Activated CD8-positive, alpha-beta memory T cell treated with anti-CD3 and anti-CD28 coated beads for 36 hours (primary cell): ENCODE measurements around the gene DMD. TPM values are rescaled to one million over a fixed set of nuclear protein-coding genes. Genes with fewer than 3 reads are reported as not detected.
"Not testable (repeated sequence)": the region's sequence is repeated elsewhere in the genome, so short reads cannot be mapped to it uniquely, and the experiment has no call there.

Source experiments
- CTCF ChIA-PET: fragments of 350-600 bp; sonication (Branson Sonifier 250); formaldehyde crosslinking; loops from one replicate; lab custom pipeline; 2021; ENCODE audit warnings: antibody characterized with exemption; lab: Charles Lee
- POLR2A ChIA-PET: fragments of 350-600 bp; sonication (Branson Sonifier 250); formaldehyde crosslinking; loops from one replicate; lab custom pipeline; 2021; ENCODE audit warnings: antibody characterized with exemption; lab: Charles Lee
- total RNA-seq, 2 experiments: library from RNA; stranded (reverse); gene quantifications; one replicate each; pipeline ENCODE4 v1.2.3, GENCODE V29; 2021

DMD gene
- total RNA-seq, 2 experiments from 2014 or later, result 0.06 TPM; not detected in 1

DNA sequence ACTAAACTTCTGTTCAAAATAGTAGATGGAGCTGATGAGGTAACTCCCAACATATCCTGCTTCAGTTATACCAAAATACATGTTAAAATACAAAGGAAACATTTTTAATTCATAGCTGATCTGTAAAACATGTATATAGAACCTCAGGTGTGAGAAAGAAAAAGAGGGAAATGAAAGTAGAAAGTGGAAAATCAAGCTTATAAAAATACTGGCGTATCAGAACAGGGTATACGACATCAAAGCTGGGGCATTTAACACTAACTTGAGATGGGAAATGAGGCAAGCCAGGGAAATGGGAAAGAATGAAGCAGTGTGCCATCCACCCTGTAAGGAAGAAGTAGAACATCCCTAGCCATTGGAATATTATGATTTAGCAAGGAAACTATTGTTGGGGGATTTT, 767.5 kb downstream of the DMD start:
- ChIA-PET POLR2A (no interaction called here), CTCF (no interaction called here)

DNA sequence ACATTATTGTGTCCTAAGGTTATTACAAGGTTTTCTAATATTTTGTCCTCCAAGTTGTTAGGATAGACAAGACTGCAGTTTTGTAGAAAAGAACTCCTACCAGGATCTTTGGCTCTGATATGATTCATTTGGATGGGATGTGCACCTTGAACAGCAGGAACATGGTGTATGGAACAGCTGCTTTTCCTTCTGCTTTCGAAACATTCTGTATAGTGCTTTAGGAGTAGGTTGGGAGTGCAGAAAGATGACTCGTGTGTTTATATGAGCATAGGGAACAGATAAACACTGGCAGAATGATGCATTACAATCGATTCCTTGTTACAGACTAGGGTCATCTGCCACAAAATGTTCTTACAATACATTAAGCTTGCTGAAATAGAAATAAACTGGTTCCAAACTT, 790.1 kb downstream of the DMD start:
- POLR2A ChIA-PET, result no interaction called here
- CTCF ChIA-PET, result no interaction called here

GRCh38 chrX:32408389-32408788, 803.0 kb downstream of the DMD start:
- ChIA-PET POLR2A (no interaction called here), CTCF (interaction anchor here (0.6 kb wide), 1 partner anchor 1167 kb away, joined by 3 read pairs; no protein-coding TSS in a partner anchor)

DNA sequence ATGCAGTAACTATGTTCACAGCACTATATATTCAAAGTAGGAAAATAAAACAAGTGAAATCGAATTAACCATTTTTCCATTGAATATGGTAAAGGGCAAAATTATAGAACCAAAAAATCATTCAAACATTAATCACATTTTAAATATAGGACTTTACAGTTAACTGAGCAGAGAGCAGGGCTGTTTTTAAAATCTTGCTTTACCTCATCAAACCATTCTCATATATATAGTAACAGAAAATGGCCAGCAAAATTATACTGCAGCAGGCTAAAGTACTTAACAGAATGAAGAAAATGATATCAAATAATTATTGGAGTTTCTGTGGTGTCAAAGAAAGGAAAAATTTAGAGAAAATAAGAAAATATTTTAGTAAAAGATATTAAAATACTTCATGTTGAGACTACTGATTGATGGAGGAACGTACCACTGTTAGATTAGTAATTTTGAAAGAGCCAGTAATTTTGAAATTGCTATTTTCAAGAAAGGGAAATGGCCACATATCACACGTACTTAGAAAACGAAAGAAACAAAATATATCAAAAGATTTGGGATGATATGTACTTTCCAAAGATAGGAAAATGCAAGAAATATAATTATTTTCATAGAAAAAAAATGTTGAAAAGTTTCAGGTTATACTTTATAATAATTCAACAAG, 813.7 kb downstream of the DMD start:
- ChIA-PET POLR2A (no interaction called here), CTCF (no interaction called here)

- ChIA-PET POLR2A (no interaction called here), CTCF (no interaction called here)
Measured at GRCh38 chrX:32395878-32396277, 815.5 kb downstream of the DMD start.

DNA sequence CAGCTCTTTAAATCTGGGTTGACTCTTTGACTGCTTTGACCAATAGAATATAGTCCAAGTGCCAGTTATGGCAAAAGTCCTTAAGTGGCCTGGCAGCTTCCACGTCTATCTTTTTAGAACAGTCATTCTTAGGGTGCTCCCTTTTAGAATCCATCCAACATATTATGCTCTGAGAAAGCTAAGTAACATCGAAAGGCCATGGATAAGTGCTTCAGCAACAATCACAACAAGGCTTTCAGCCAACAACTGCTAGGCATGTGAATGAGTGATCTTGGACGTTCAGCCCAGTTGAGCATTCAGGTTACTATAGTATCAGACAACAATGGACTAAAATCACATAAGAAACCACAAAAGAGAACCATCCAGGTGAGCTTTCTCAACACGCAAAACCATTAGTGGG, 818.7 kb downstream of the DMD start:
- CTCF ChIA-PET, result no interaction called here
- POLR2A ChIA-PET, result no interaction called here

DNA sequence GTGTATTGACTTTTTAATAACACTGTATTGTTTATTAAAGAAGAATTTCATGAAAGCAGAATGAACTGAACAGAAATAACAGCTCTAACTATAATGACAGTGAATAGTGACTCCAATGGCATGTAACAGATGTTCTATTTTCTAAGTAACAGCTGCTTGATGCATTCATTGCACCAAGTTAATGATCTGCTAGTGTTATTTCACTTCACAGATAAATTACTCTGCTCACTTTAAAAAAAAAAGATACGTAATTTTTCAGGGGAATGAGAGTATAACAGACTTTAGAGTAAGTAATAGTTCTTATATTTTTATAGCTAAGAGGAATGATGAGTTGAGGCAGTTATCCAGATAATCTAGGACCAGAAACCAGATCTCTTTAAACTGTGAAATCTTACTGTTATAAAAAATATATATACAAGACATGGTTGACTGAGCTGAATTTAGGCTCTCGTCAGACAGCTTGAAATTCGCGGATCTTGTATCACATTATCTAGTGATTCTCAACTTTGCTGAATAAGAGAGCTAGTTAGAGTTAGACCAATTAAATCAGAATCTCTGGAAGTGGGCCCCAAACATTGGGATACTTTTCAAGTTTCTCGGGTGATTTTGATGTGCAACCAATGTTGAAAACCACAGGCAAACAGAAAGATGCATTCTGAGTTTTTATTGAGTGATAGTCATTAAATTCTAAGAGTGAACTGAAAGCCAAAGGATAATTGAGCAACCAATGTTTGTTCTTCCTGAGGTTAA, 840.7 kb downstream of the DMD start:
- ChIA-PET POLR2A (no interaction called here), CTCF (no interaction called here)

DNA sequence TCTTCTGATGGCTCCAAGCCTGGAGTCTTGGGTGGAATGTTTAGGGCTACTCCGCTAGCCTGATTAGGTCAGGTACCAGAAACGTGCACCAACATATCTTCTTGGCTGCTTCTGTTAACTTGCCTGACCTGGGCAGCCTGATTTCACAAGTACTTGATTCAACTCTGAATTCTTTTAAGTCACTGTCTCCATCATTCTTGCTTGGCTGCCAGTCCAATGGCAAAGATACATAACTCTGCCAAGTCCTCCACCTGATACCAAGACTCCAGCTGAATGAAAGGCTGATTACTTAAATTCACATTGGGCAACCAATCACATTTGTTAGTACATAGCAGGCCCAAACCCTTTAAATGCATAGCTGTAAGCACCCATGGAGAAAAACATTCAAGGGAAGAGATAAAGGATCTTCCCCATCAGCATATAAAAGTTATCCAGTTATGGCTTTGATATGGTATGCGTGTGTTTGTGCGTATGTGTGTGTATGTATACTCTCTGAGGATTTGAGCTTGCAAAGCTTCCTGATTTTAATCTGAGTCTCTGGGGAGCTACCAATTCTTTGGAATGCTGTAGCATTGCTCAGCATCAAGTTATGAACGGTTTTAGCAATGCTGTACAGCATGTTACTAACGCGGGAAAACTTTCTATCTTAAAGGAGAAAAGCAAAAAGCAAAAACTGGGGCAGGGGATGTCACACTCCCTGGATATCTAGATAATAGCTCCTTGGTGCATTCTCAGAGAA, 917.2 kb downstream of the DMD start:
- ChIA-PET POLR2A (no interaction called here), CTCF (no interaction called here)

- POLR2A ChIA-PET, result no interaction called here
- CTCF ChIA-PET, result no interaction called here
Measured at GRCh38 chrX:32289356-32289755, 922.0 kb downstream of the DMD start.

DNA sequence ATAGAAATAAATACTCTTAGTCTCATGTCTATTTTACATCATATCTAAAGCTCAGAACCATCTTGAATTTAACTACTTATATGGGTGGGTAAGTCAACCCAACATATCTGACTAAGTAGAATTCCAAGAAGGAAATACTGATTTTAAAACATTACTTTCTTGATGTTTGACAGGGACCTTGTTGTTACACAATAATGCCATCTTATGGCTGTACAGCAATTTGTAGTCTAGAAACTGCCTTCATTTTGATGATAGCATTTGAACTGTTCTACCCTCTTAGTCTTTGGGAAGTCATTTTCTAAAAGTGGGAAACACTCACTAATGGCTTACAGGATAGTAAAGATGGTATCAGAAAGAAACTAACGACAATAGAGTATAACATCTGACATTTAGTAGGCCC, 929.5 kb downstream of the DMD start:
- POLR2A ChIA-PET, result no interaction called here
- CTCF ChIA-PET, result no interaction called here

- POLR2A ChIA-PET, result no interaction called here
- CTCF ChIA-PET, result no interaction called here
Measured at GRCh38 chrX:32280921-32281320, 930.4 kb downstream of the DMD start.

DNA sequence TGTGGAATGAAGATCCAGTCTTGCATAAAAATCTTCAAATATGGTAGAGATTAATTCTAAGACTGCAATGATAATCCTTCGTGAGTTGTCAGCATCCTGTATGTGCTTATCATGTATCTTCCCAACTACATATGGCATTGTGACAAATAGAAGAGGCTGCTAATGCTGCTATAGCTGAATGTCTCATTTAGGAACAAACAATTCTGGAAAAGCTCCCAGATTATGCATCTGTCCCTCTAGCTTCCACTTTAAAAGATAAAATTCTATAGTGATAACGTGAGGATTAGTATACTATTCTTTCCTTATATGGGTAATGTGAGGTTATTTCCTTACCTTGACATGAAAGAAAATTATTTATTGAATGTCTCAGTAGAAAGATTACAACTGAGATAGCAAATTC, 930.9 kb downstream of the DMD start:
- ChIA-PET CTCF (no interaction called here), POLR2A (no interaction called here)

DNA sequence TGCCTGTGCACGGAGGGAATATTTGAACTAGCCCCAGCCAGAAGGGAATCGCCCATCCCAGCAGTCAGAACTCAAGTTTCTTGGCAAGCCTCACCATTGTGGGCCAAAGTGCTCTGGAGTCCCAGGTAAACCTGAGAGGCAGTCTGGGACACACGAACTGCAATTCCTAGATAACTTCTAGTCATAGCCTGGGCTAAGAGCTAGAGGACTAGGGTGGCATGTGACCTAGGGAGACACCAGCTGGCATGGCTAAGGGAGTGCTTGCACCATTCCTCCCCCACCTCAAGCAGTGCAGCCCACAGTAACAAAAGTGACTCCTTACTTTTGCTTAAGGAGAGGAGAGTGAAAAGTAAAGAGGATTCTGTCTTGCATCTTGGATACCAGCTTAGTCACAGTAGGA, 935.2 kb downstream of the DMD start:
- ChIA-PET POLR2A (no interaction called here), CTCF (no interaction called here)

- CTCF ChIA-PET, result no interaction called here
- POLR2A ChIA-PET, result no interaction called here
Measured at GRCh38 chrX:32269866-32270265, 941.5 kb downstream of the DMD start.

- ChIA-PET POLR2A (no interaction called here), CTCF (no interaction called here)
Measured at GRCh38 chrX:32268207-32268606, 943.1 kb downstream of the DMD start.

DNA sequence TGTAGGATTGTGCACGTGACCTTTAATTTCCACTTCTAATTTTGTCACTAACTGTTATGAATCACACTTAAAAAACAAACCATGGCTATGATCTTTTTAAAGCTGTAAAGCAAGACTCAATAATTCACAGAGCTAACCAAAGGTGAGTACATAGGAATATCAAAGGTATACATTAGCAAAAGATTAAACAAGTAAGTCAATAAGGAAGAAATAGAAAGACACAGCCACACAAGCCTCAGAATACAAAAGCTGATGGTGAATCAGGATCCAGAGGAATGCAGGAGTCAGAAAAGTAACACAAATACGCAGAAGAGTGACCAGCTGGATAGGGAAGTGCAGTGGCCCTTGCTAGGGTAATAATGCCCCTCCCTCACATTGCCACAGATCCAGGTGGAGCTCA, 943.6 kb downstream of the DMD start:
- CTCF ChIA-PET, result no interaction called here

GRCh38 chrX:32246675-32247074, 964.7 kb downstream of the DMD start:
- POLR2A ChIA-PET, CTCF ChIA-PET: not testable (repeated sequence)

More for the DNA sequence above, 943.6 kb downstream of the DMD start:
- POLR2A ChIA-PET, result no interaction called here

DNA sequence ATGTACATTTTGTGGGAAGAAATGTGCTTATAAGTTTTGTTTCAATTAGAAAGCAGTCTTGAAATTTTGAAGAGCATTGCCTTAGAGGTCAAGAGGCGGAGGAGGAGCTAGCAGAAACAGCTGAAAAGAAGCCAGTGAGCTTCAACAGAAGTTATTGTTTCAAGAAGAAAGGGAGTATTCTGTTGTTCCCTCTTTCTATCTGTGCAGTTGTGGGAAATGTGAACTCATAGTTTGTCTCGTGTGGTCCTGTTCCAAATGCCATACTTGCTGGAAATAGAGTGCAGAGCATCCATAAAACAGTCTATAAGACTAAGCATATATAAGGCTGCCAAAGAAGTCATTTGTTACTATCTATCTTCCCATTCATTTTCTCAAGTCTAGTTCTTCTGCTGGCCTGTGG, 1015.7 kb downstream of the DMD start:
- POLR2A ChIA-PET, result no interaction called here
- CTCF ChIA-PET, result no interaction called here

GRCh38 chrX:32191316-32191715, 1020.0 kb downstream of the DMD start:
- CTCF ChIA-PET, result no interaction called here
- POLR2A ChIA-PET, result no interaction called here

DNA sequence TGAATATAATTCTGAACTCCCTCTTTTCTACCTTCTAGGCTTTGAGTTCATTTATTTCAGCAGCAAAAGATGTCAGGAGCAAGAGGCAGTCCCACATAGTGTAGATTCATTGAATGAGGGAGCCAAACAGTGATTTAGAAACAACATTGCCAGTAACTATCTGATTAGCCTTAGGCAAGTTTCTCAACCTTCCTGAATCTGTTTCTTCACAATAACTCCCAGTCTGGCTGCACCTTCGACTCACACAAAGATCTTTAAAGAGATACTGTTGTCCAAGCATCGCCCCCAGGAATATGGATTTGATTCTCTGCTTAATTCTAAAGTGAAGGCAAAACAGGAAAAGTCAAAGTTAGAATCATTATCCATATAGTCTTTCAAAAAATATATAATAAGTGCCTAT, 1026.2 kb downstream of the DMD start:
- ChIA-PET CTCF (no interaction called here), POLR2A (no interaction called here)

DNA sequence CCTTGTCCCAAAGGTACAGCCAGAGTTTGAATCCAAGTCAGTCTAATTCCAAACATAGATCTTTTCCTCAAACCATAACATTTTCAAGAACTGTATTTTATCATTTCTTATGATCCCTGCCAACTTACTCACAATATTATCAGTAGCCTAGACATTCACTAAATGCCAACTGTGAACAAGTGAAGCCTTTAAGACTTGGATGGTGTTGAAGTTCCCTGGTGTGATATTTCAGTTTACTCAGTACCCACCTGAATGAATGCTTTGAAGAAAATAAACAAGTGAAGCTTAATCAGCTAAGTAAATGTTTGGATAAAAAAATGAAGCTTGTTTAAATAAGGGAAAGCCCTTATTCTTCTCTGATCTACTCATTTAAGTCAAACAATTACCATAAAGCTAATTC, 1028.3 kb downstream of the DMD start:
- POLR2A ChIA-PET, result no interaction called here
- CTCF ChIA-PET, result no interaction called here
